Erythroblast (primary cell): Measurements from ENCODE around the gene SIRPB1.

Experiments
- GATA1 ChIP-seq: IDR thresholded peaks from 2 replicates; pipeline ENCODE4 v1.6.1; 2011; ENCODE audit warnings: low read depth, mild to moderate bottlenecking, control low read depth, low read length, moderate library complexity
- POLR2A ChIP-seq: IDR thresholded peaks from 2 replicates; pipeline ENCODE4 v1.6.1; 2011; ENCODE audit warnings: mild to moderate bottlenecking, low read length

GRCh38 chr20:1627200-1627550 lies 7.4 kb upstream of the SIRPB1 start:
- no peak for TF ChIP-seq POLR2A
- no peak for TF ChIP-seq GATA1
